Lung (tissue), 12 donors: ENCODE measurements around the gene SLX9. TPM values are rescaled to one million over a fixed set of nuclear protein-coding genes. Genes with fewer than 3 reads are reported as not detected.

Experiments used
- ATAC-seq: fragments of 200-7000 bp; cut with Tn5 transposase; one replicate; pipeline ENCODE4 v1.9.1; 2020; ENCODE audit warnings: moderate number of reproducible peaks; ENCODE audit not compliant: insufficient read depth, low FRiP score
- DNase-seq, 3 donors: peaks; one replicate each; pipeline ENCODE4 v3.0.0-alpha.2; 2013 to 2017
- H3K27ac ChIP-seq, 2 donors: one replicate each; pipeline ENCODE4 v1.5.1; 2013; ENCODE audit warnings: mild to moderate bottlenecking in 2 of 2, moderate library complexity in 2 of 2, control low read depth in 1 of 2, inconsistent platforms in 1 of 2, low read depth in 1 of 2, low read length in 1 of 2
- H3K27me3 ChIP-seq, 3 donors: one replicate each; pipeline ENCODE4 v1.5.1; 2013; ENCODE audit warnings: low read length in 2 of 3; ENCODE audit not compliant: control insufficient read depth in 3 of 3, insufficient read depth in 3 of 3
- H3K36me3 ChIP-seq, 4 donors: one replicate each; pipeline ENCODE4 v1.5.1; 2013; ENCODE audit warnings: low read length in 4 of 4, mild to moderate bottlenecking in 1 of 4, moderate library complexity in 1 of 4; ENCODE audit not compliant: control insufficient read depth in 4 of 4, insufficient read depth in 4 of 4
- H3K4me1 ChIP-seq, 5 donors: one replicate each; pipeline ENCODE4 v1.5.1; 2013; ENCODE audit warnings: low read length in 5 of 5, mild to moderate bottlenecking in 2 of 5, moderate library complexity in 1 of 5; ENCODE audit not compliant: control insufficient read depth in 5 of 5, insufficient read depth in 5 of 5
- H3K4me3 ChIP-seq: one replicate; pipeline ENCODE4 v1.5.1; 2013; ENCODE audit warnings: mild to moderate bottlenecking, control low read depth, moderate library complexity
- H3K9ac ChIP-seq, 2 donors: one replicate each; pipeline ENCODE4 v1.5.1; 2013; ENCODE audit warnings: low read length in 2 of 2, control low read depth in 1 of 2; ENCODE audit not compliant: insufficient read depth in 1 of 2
- H3K9me3 ChIP-seq, 4 donors: one replicate each; pipeline ENCODE4 v1.5.1; 2013; ENCODE audit warnings: low read length in 3 of 4, mild to moderate bottlenecking in 1 of 4, moderate library complexity in 1 of 4; ENCODE audit not compliant: control insufficient read depth in 4 of 4, insufficient read depth in 3 of 4
- WGBS, 2 donors: extraction: QIAGEN DNeasy Blood & Tissue Kit; methylation state at CpG; one replicate each; pipeline ENCODE4 v1.1.7; 2013; 5-methylcytosine and 5-hydroxymethylcytosine counted together
- polyA plus RNA-seq, 2 donors: library from polyadenylated mRNA; stranded (reverse); fragments of 200-250 nt; gene quantifications; one replicate each; pipeline ENCODE4 v1.2.1, GENCODE V29; 2013
- total RNA-seq, 2 donors: library from RNA; depleted of rRNA in 1 of 2; stranded (reverse); fragments of >200 nt in 1 of 2; gene quantifications; one replicate each; pipeline ENCODE4 v1.2.1, GENCODE V29; 2014 to 2021
- TF ChIP-seq, protein P1 (sequence below): IDR thresholded peaks from 2 replicates; pipeline ENCODE4 v1.5.1; 2012; ENCODE audit warnings: mild to moderate bottlenecking; ENCODE audit errors: control extremely low read depth, extremely low read depth
- donor health status: control.
- donor health status: control.
- donor health status: Bipolar disorder and iron deficiency.
- donor health status: healthy.
- donor health status: DM: yes; HTN: yes; CAD: no.

Gene SLX9
- total and polyA plus RNA-seq, 4 donors, result 10.3 to 36.9 (median 27.0) TPM

DNA sequence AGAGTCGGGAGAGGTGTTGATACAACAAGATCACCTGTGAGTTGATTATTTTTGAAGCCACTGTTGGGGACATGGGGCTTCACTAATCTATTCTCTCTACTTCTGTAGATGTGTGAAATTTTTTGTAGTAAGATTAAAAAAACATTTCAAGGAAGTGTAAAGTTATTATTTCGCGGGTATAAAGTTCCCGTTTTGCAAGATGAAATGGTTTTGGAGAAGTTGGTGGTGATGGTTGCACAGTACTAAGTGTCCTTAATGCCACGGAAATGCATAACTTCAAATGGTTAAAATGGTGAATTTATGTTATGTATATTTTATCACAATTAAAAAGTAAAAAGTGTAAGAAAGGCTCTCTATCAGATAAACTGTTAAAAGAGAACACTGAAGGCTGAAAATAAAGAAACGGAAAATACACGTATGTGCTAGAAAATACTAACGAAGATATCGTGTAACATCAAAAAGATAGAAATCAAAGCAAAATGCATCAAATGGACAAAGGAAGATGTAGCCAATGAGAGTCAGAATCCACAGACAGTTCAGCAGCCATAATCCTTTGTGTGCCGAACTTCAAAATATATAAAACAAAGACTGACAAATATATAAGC is 16.2 kb upstream of the SLX9 start:
- TF ChIP-seq, protein P1, sequence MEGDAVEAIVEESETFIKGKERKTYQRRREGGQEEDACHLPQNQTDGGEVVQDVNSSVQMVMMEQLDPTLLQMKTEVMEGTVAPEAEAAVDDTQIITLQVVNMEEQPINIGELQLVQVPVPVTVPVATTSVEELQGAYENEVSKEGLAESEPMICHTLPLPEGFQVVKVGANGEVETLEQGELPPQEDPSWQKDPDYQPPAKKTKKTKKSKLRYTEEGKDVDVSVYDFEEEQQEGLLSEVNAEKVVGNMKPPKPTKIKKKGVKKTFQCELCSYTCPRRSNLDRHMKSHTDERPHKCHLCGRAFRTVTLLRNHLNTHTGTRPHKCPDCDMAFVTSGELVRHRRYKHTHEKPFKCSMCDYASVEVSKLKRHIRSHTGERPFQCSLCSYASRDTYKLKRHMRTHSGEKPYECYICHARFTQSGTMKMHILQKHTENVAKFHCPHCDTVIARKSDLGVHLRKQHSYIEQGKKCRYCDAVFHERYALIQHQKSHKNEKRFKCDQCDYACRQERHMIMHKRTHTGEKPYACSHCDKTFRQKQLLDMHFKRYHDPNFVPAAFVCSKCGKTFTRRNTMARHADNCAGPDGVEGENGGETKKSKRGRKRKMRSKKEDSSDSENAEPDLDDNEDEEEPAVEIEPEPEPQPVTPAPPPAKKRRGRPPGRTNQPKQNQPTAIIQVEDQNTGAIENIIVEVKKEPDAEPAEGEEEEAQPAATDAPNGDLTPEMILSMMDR, result no peak
- Histone ChIP-seq H3K9me3 (peaks cover 0 to 2% (median 0%) of the 10 kb centered on the region in 4 donors), H3K27me3 (peaks cover 0 to 27% (median 23%) of the 10 kb centered on the region in 3 donors), H3K4me3 (no peak overlapping the region), H3K36me3 (no peaks in the 10 kb centered on the region), H3K27ac (no peak overlapping the region), H3K9ac (no peak overlapping the region), H3K4me1 (peaks cover 0 to 11% (median 2%) of the 10 kb centered on the region in 5 donors)
- no peak for DNase-seq
- 51 to 73% methylated on average over 10 of the region's 10 CpGs for WGBS, 2 donors
- no peak for ATAC-seq

DNA sequence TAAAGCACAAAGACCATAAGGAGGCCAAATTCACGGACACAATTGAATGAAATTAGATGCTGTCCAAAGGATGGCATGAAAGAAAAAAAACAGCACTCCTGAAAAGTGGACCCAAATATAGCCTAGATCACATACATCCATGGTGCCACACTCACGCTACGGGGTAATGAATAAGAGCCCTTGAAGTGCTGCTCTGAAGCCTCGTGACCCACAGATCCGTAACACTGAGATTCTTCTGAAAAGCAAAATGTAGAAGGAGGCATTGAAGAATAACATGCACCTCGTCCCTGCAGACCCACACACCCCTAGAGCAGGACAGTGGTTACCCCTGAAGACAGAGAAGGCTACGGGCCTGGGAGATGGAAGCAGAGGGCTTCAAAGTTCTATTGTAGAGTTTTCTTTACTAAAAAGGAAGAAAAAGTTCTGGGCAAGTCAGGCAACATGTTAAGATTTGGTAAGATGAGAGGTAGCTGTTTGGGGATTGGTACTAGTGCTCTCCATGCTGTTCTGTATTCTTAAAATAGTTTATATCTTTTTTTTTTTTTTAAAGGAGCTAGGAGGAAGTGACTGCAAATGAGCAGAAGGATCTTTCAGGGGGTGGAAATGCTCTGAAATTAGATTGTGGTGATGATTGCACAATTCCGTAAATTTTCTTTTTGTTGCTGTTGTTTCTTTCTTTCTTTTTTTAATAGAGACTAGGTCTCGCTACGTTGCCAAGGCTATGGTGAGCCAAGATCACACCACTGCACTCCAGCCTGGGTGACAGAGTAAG is 15.0 kb upstream of the SLX9 start:
- peaks cover 0 to 11% (median 2%) of the 10 kb centered on the region in 5 donors for H3K4me1 ChIP-seq
- no peak overlapping the region for H3K9ac ChIP-seq
- ATAC-seq, result no peak

DNA sequence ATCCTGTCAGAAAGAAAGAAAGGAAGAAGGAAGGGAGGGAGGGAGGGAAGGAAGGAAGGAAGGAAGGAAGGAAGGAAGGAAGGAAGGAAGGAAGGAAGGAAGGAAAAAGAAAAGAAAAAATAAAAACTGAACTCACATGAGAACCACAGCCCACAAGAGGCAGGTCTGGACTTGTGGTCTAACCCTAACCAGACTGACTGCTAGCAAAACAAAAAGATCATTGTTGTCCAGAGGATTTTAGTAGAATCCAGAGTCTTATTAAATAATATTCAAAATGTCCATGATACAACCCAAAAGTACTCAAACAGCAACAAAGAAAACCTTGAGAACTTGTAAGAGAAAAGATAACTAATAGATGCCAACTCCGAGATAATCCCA is 14.5 kb upstream of the SLX9 start:
- DNase-seq (no peak), ATAC-seq (no peak)
- peaks cover 0 to 33% (median 29%) of the 10 kb centered on the region in 3 donors for H3K27me3 ChIP-seq
- H3K4me3 ChIP-seq, result no peak overlapping the region
- no peak overlapping the region for H3K9ac ChIP-seq
- WGBS, 2 donors, result 86 to 88% methylated on average over 1 of the region's 1 CpG
- TF ChIP-seq, protein P1, result no peak
- no peak overlapping the region for H3K27ac ChIP-seq
- H3K9me3 ChIP-seq, result peaks cover 0 to 4% (median 0%) of the 10 kb centered on the region in 4 donors
- peaks cover 0 to 9% (median 0%) of the 10 kb centered on the region in 5 donors for H3K4me1 ChIP-seq
- H3K36me3 ChIP-seq, result no peaks in the 10 kb centered on the region

More for the DNA sequence above, 15.0 kb upstream of the SLX9 start:
- peaks cover 0 to 36% (median 27%) of the 10 kb centered on the region in 3 donors for H3K27me3 ChIP-seq
- no peak overlapping the region for H3K27ac ChIP-seq
- TF ChIP-seq, protein P1, result no peak
- H3K9me3 ChIP-seq, result peaks cover 0 to 5% (median 0%) of the 10 kb centered on the region in 4 donors
- H3K4me3 ChIP-seq, result no peak overlapping the region
- H3K36me3 ChIP-seq, result no peaks in the 10 kb centered on the region
- DNase-seq, result peak in 1 of 3 donors; percentile 34
- 36 to 45% methylated on average over 10 of the region's 10 CpGs for WGBS, 2 donors
